Thyroid gland (tissue), 4 donors: ENCODE data around the gene TARS2.

ENCODE experiments used
- CTCF ChIP-seq, 6 experiments: fragments of 200-600 bp in 3 of 6; fragments of 450-650 bp in 3 of 6; sonication (generic) in 3 of 6; IDR thresholded peaks; one replicate each; pipeline ENCODE4 v1.5.1; 2016 to 2019; ENCODE audit warnings: antibody characterized with exemption in 6 of 6, mild to moderate bottlenecking in 2 of 6, inconsistent platforms in 1 of 6, moderate library complexity in 1 of 6
- POLR2A ChIP-seq, 2 donors: fragments of 450-650 bp; IDR thresholded peaks; one replicate each; pipeline ENCODE4 v1.6.1; 2017; ENCODE audit warnings: antibody characterized with exemption in 2 of 2, mild to moderate bottlenecking in 2 of 2, moderate library complexity in 1 of 2

- peak in 1 of 2 donors; percentile 11 for TF ChIP-seq POLR2A (IDR thresholded peaks at IDR 0.05)
- TF ChIP-seq CTCF (IDR thresholded peaks at IDR 0.05): no peak
These were observed 45.6 kb downstream of the TARS2 start for GRCh38 chr1:150532860-150533259.
